Upper lobe of right lung (tissue), 1 donor: ENCODE measurements around the gene SLC49A3. TPM values are rescaled to one million over a fixed set of nuclear protein-coding genes. Genes with fewer than 3 reads are reported as not detected.

ENCODE experiments used
- ATAC-seq: fragments of 200-7000 bp; cut with Tn5 transposase; one replicate; pipeline ENCODE4 v1.9.1; 2020; ENCODE audit warnings: mild to moderate bottlenecking, moderate library complexity
- DNase-seq: peaks from one replicate; pipeline ENCODE4 v3.0.0-alpha.2; 2020
- H3K27ac ChIP-seq: fragments of 200-600 bp; one replicate; pipeline ENCODE4 v1.8.0; 2022
- H3K27me3 ChIP-seq: fragments of 200-600 bp; one replicate; pipeline ENCODE4 v1.8.0; 2022; ENCODE audit warnings: mild to moderate bottlenecking
- H3K36me3 ChIP-seq: fragments of 200-600 bp; one replicate; pipeline ENCODE4 v1.8.0; 2022
- H3K4me1 ChIP-seq: fragments of 200-600 bp; one replicate; pipeline ENCODE4 v1.8.0; 2022
- H3K4me3 ChIP-seq: fragments of 200-600 bp; one replicate; pipeline ENCODE4 v1.8.0; 2022; ENCODE audit warnings: mild to moderate bottlenecking
- H3K9me3 ChIP-seq: fragments of 200-600 bp; one replicate; pipeline ENCODE4 v1.8.0; 2022
- CTCF ChIP-seq: fragments of 200-600 bp; IDR thresholded peaks from one replicate; pipeline ENCODE4 v1.8.0; 2022; ENCODE audit warnings: antibody characterized with exemption
- intact Hi-C: fragments of 100-400 bp; cut with DNase I; formaldehyde crosslinking; loops from one replicate; pipeline ENCODE4 v1.11.0; 2022
- total RNA-seq: library from RNA; stranded (reverse); fragmentation: NEBNext Ultra II Directional; extraction: Animal tissue kit (Norgen Biotek cat#: 25700); gene quantifications from one replicate; pipeline ENCODE4 v1.2.1, GENCODE V29; 2021
- donor health status: DM: no; HTN: yes; CAD: no; lungs with severe emphysema.

The SLC49A3 gene
- total RNA-seq, 1 donor from 2014 or later: 32.9 TPM

- no peak overlapping the region for H3K27ac ChIP-seq
- H3K4me1 ChIP-seq: no peaks in the 10 kb centered on the region
- DNase-seq: no peak
- no peak for TF ChIP-seq CTCF
- H3K4me3 ChIP-seq: no peak overlapping the region
- no peak for ATAC-seq
- H3K9me3 ChIP-seq: no peaks in the 10 kb centered on the region
- H3K36me3 ChIP-seq: no peaks in the 10 kb centered on the region
- intact Hi-C loops: no loop called here
- H3K27me3 ChIP-seq: peaks cover 5% of the 10 kb centered on the region
Observed at GRCh38 chr4:656436-657337, 32.3 kb downstream of the SLC49A3 start.

- TF ChIP-seq CTCF: no peak
- ATAC-seq (no peak), DNase-seq (no peak)
- Histone ChIP-seq H3K27ac (no peak overlapping the region), H3K4me1 (no peaks in the 10 kb centered on the region), H3K27me3 (peaks cover 9% of the 10 kb centered on the region), H3K9me3 (no peaks in the 10 kb centered on the region), H3K4me3 (no peak overlapping the region), H3K36me3 (no peaks in the 10 kb centered on the region)
- intact Hi-C loops: no loop called here
Observed at GRCh38 chr4:655464-656151, 33.3 kb downstream of the SLC49A3 start.

GRCh38 chr4:654871-655463 lies 34.0 kb downstream of the SLC49A3 start:
- no peak for DNase-seq
- no peak overlapping the region for H3K27ac ChIP-seq

GRCh38 chr4:654503-654845 lies 34.5 kb downstream of the SLC49A3 start:
- Histone ChIP-seq H3K27ac (no peak overlapping the region), H3K4me1 (no peaks in the 10 kb centered on the region), H3K4me3 (no peak overlapping the region), H3K27me3 (peaks cover 15% of the 10 kb centered on the region), H3K9me3 (no peaks in the 10 kb centered on the region), H3K36me3 (no peaks in the 10 kb centered on the region)
- ATAC-seq: no peak
- intact Hi-C loops: no loop called here
- DNase-seq: no peak
- no peak for TF ChIP-seq CTCF

More at GRCh38 chr4:654871-655463, 34.0 kb downstream of the SLC49A3 start:
- no peaks in the 10 kb centered on the region for H3K9me3 ChIP-seq
- no peak for ATAC-seq
- H3K36me3 ChIP-seq: no peaks in the 10 kb centered on the region
- no peaks in the 10 kb centered on the region for H3K4me1 ChIP-seq
- intact Hi-C loops: no loop called here
- no peak for TF ChIP-seq CTCF
- H3K27me3 ChIP-seq: peaks cover 14% of the 10 kb centered on the region
- H3K4me3 ChIP-seq: no peak overlapping the region

GRCh38 chr4:653831-654502 lies 35.0 kb downstream of the SLC49A3 start:
- intact Hi-C loops: no loop called here
- Histone ChIP-seq H3K27ac (no peak overlapping the region), H3K9me3 (no peaks in the 10 kb centered on the region), H3K27me3 (peaks cover 18% of the 10 kb centered on the region), H3K4me1 (no peaks in the 10 kb centered on the region), H3K4me3 (no peak overlapping the region), H3K36me3 (no peaks in the 10 kb centered on the region)
- no peak for DNase-seq
- TF ChIP-seq CTCF: no peak
- no peak for ATAC-seq
